Endothelial cell of umbilical vein (primary cell): ENCODE data around the gene CTXND1. TPM values are rescaled to one million over a fixed set of nuclear protein-coding genes. Genes with fewer than 3 reads are reported as not detected.

ENCODE experiments used
- BruUV-seq: library from RNA; stranded (reverse); fragments of 400-500 nt; replicated peaks from 2 replicates; lab custom pipeline; 2021; lab: Mats Ljungman, UMichigan
- CTCF ChIA-PET: fragments of 300-600, 350-600 bp; sonication (Branson Sonifier 250); formaldehyde crosslinking; loops from one replicate; lab custom pipeline; 2021; ENCODE audit warnings: antibody characterized with exemption, inconsistent platforms; lab: Charles Lee
- POLR2A ChIA-PET: fragments of 300-600, 350-600 bp; sonication (Branson Sonifier 250); formaldehyde crosslinking; loops from one replicate; lab custom pipeline; 2021; ENCODE audit warnings: antibody characterized with exemption, inconsistent platforms; lab: Charles Lee
- DNase-seq: peaks from one replicate; pipeline ENCODE4 v3.0.0-alpha.2; 2011; ENCODE audit warnings: low read depth, low spot score
- FAIRE-seq: peaks from 2 replicates; lab custom pipeline; 2011; peaks lifted over from hg19 to GRCh38; lab: Jason Lieb, UNC
- H2AFZ ChIP-seq: 2 replicates; pipeline ENCODE4 v1.6.0; 2012; ENCODE audit warnings: low read depth, low read length, control low read depth, inconsistent platforms
- H3K27ac ChIP-seq: 2 replicates; pipeline ENCODE4 v1.5.1; 2011; ENCODE audit warnings: low read depth, mild to moderate bottlenecking, control low read depth, low read length, moderate library complexity; ENCODE audit not compliant: insufficient read depth
- H3K27me3 ChIP-seq, 2 experiments: 2 replicates each; pipeline versions ENCODE4 v1.6.0 to v1.6.1; 2011; ENCODE audit warnings: low read length in 2 of 2, mixed read lengths in 1 of 2; ENCODE audit not compliant: control insufficient read depth in 2 of 2, insufficient read depth in 2 of 2
- H3K36me3 ChIP-seq, 2 experiments: 2 replicates in 1 of 2; 3 replicates in 1 of 2; pipeline ENCODE4 v1.5.1; 2011; ENCODE audit warnings: low read length in 2 of 2, mild to moderate bottlenecking in 1 of 2, moderate library complexity in 1 of 2; ENCODE audit not compliant: control insufficient read depth in 2 of 2, insufficient read depth in 2 of 2; ENCODE audit errors: extremely low read depth in 1 of 2
- H3K4me1 ChIP-seq: 3 replicates; pipeline ENCODE4 v1.5.1; 2011; ENCODE audit warnings: mild to moderate bottlenecking, low read length; ENCODE audit not compliant: control insufficient read depth, insufficient read depth; ENCODE audit errors: extremely low read depth
- H3K4me2 ChIP-seq: 2 replicates; pipeline ENCODE4 v1.6.1; 2011; ENCODE audit warnings: low read length, control low read depth, mixed read lengths; ENCODE audit not compliant: insufficient read depth
- H3K4me3 ChIP-seq, 3 experiments: fragments of 200-600 bp in 1 of 3; sonication (generic), shearing (Covaris generic) in 1 of 3; replicated peaks in 1 of 3; 2 replicates each; pipeline ENCODE4 v1.5.1; 2011 to 2016; ENCODE audit warnings: control low read depth in 3 of 3, low read length in 3 of 3, mild to moderate bottlenecking in 2 of 3, inconsistent platforms in 1 of 3, low read depth in 1 of 3, moderate library complexity in 1 of 3; ENCODE audit not compliant: insufficient read depth in 1 of 3
- H3K79me2 ChIP-seq: 2 replicates; pipeline ENCODE4 v1.6.0; 2012; ENCODE audit warnings: low read length, inconsistent platforms; ENCODE audit not compliant: control insufficient read depth, insufficient read depth
- H3K9ac ChIP-seq: replicated peaks from 2 replicates; pipeline ENCODE3; 2011; ENCODE audit warnings: low read length, control low read depth; ENCODE audit not compliant: insufficient read depth; ENCODE audit errors: extremely low read depth
- H3K9me1 ChIP-seq: replicated peaks from 3 replicates; pipeline ENCODE4 v1.6.0; 2011; ENCODE audit warnings: mild to moderate bottlenecking, low read length; ENCODE audit not compliant: control insufficient read depth, insufficient read depth; ENCODE audit errors: extremely low read depth
- H3K9me3 ChIP-seq: replicated peaks from 2 replicates; pipeline ENCODE4 v1.5.1; 2012; ENCODE audit warnings: low read length, inconsistent platforms; ENCODE audit not compliant: control insufficient read depth, insufficient read depth
- H4K20me1 ChIP-seq: replicated peaks from 2 replicates; pipeline ENCODE3; 2011; ENCODE audit warnings: mild to moderate bottlenecking, low read length; ENCODE audit not compliant: control insufficient read depth, insufficient read depth; ENCODE audit errors: extremely low read depth
- EZH2 ChIP-seq: IDR thresholded peaks from 2 replicates; pipeline ENCODE4 v1.6.1; 2012; ENCODE audit warnings: borderline replicate concordance, low read depth, mild to moderate bottlenecking, moderate library complexity, low read length, inconsistent platforms; ENCODE audit not compliant: severe bottlenecking
- FOS ChIP-seq: IDR thresholded peaks from 2 replicates; pipeline ENCODE4 v1.6.1; 2011; ENCODE audit warnings: mild to moderate bottlenecking, low read length, moderate library complexity, borderline replicate concordance; ENCODE audit not compliant: insufficient read depth
- GATA2 ChIP-seq: IDR thresholded peaks from 2 replicates; pipeline ENCODE4 v1.7.0; 2011; ENCODE audit warnings: low read depth, mild to moderate bottlenecking, moderate library complexity, mixed read lengths, low read length; ENCODE audit not compliant: insufficient read length, insufficient read depth
- JUN ChIP-seq: IDR thresholded peaks from 2 replicates; pipeline ENCODE4 v1.6.1; 2011; ENCODE audit warnings: borderline replicate concordance, low read depth; ENCODE audit not compliant: insufficient read length, insufficient read depth
- MYC ChIP-seq: IDR thresholded peaks from one replicate; pipeline ENCODE4 v1.6.1; 2011; ENCODE audit warnings: mild to moderate bottlenecking, low read depth, low read length
- POLR2A ChIP-seq: IDR thresholded peaks from 2 replicates; pipeline ENCODE4 v1.6.1; 2012; ENCODE audit warnings: low read depth, mild to moderate bottlenecking, control low read depth, low read length
- POLR2AphosphoS5 ChIP-seq: IDR thresholded peaks from 2 replicates; pipeline ENCODE4 v1.6.1; 2012; ENCODE audit warnings: low read depth, mild to moderate bottlenecking, control low read depth, low read length, moderate library complexity; ENCODE audit not compliant: insufficient read depth
- dilution Hi-C: fragments of 300-500 bp; cut with MboI; formaldehyde crosslinking; loops from one replicate; pipeline ENCODE4 v1.15.0; 2019; ENCODE audit warnings: low sequenced_read_pairs; ENCODE audit not compliant: extremely low pct_ligation_motif_present
- intact Hi-C: fragments of 100-400 bp; cut with micrococcal nuclease; formaldehyde crosslinking; loops from one replicate; pipeline ENCODE4 v1.10.0; 2022
- polyA plus RNA-seq, 4 experiments: library from polyadenylated mRNA; depleted of rRNA in 3 of 4; stranded (reverse) in 3 of 4; unstranded in 1 of 4; fragments of >200 nt; gene quantifications; 2 replicates each; pipeline versions ENCODE4 v1.2.1 to v1.2.3, GENCODE V29; 2011 to 2012; ENCODE audit warnings: missing spikeins in 1 of 4
- total RNA-seq: library from RNA; stranded (reverse); gene quantifications from 2 replicates; pipeline ENCODE4 v1.2.3, GENCODE V29; 2021
- TF ChIP-seq, protein P1 (sequence below): IDR thresholded peaks from 2 replicates; pipeline ENCODE4 v1.6.1; 2011; ENCODE audit not compliant: insufficient read depth, insufficient read length
- TF ChIP-seq, protein P2 (sequence below), 2 donors: IDR thresholded peaks; 1 replicate in 1 of 2; 2 replicates in 1 of 2; pipeline ENCODE4 v1.5.1; 2011; ENCODE audit warnings: low read length in 2 of 2, mild to moderate bottlenecking in 2 of 2, moderate library complexity in 2 of 2, control low read depth in 1 of 2, inconsistent platforms in 1 of 2, low read depth in 1 of 2; ENCODE audit not compliant: insufficient read depth in 1 of 2; ENCODE audit errors: extremely low read depth in 1 of 2

CTXND1 gene
- total and polyA plus RNA-seq, 2 donors (not counting 3 experiments of a cell fraction or from before 2014, with no cell fraction given) = not detected

DNA sequence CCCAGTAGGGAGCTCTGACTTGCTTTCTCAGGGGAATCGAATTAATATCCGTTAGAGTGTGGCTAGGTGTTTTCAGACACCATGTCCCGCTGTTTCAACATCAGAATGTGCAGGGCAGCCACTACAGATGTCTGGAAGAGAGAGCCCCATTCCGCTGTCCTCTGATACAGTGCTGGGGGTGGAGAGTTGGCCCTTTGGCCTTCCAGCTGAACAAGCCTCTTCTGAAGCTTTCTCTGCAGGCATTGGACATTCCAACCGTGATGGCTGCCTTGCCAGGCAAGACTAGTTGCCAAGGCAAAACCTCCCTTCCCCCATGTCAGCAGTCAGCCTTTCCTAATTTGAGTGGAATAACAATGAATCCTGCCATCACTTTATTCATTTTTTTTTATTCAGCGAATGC is 97.7 kb downstream of the CTXND1 start:
- H3K27ac ChIP-seq = no peak overlapping the region
- H3K9ac ChIP-seq = no peak overlapping the region
- intact Hi-C loops = no loop called here
- no peaks in the 10 kb centered on the region for H3K79me2 ChIP-seq
- no peaks in the 10 kb centered on the region for H4K20me1 ChIP-seq
- H3K4me3 ChIP-seq = no peak overlapping the region
- H3K4me1 ChIP-seq = peaks cover 9% of the 10 kb centered on the region
- ChIA-PET POLR2A (no interaction called here), CTCF (interaction anchor here (5.8 kb wide), 1 partner anchor 19 kb away, joined by 30 read pairs; no protein-coding TSS in a partner anchor)
- H3K9me1 ChIP-seq = no peaks in the 10 kb centered on the region
- H3K9me3 ChIP-seq = no peaks in the 10 kb centered on the region
- H3K36me3 ChIP-seq = no peaks in the 10 kb centered on the region
- FAIRE-seq = no peak
- dilution Hi-C loops = no loop called here
- DNase-seq = no peak
- no peak overlapping the region for H3K4me2 ChIP-seq
- H3K27me3 ChIP-seq = peaks cover 0 to 2% of the 10 kb centered on the region in 2 experiments
- TF ChIP-seq, protein P1, sequence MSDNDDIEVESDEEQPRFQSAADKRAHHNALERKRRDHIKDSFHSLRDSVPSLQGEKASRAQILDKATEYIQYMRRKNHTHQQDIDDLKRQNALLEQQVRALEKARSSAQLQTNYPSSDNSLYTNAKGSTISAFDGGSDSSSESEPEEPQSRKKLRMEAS = no peak
- TF ChIP-seq JUN = no peak
- TF ChIP-seq FOS = no peak
- TF ChIP-seq POLR2A = no peak
- TF ChIP-seq, protein P2, sequence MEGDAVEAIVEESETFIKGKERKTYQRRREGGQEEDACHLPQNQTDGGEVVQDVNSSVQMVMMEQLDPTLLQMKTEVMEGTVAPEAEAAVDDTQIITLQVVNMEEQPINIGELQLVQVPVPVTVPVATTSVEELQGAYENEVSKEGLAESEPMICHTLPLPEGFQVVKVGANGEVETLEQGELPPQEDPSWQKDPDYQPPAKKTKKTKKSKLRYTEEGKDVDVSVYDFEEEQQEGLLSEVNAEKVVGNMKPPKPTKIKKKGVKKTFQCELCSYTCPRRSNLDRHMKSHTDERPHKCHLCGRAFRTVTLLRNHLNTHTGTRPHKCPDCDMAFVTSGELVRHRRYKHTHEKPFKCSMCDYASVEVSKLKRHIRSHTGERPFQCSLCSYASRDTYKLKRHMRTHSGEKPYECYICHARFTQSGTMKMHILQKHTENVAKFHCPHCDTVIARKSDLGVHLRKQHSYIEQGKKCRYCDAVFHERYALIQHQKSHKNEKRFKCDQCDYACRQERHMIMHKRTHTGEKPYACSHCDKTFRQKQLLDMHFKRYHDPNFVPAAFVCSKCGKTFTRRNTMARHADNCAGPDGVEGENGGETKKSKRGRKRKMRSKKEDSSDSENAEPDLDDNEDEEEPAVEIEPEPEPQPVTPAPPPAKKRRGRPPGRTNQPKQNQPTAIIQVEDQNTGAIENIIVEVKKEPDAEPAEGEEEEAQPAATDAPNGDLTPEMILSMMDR (IDR thresholded peaks at IDR 0.05; ENCODE audit: extremely low read depth in 1 of 2, insufficient read depth in 1 of 2, low read depth in 1 of 2, low read length in 2 of 2) = no peak
- TF ChIP-seq GATA2 = no peak
- TF ChIP-seq EZH2 = no peak
- no peak for TF ChIP-seq MYC
- no peak for TF ChIP-seq POLR2AphosphoS5
- no TSS peak for BruUV-seq
- H2AFZ ChIP-seq = no peak overlapping the region
